ENCODE results near the gene TOR1A. TPM values are rescaled to one million over a fixed set of nuclear protein-coding genes. Genes with fewer than 3 reads are reported as not detected.

Gene TOR1A
- total RNA-seq, 1 donor from 2014 or later: 29.5 TPM

- Mint-ChIP-seq H3K36me3 (ENCODE audit: low read depth) (peaks cover 49% of the 10 kb centered on the region), H3K27ac (peak overlapping the region; percentile 41), H3K4me3 (no peak overlapping the region)
These were observed 41.2 kb upstream of the TOR1A start for GRCh38 chr9:129864991-129865647.

GRCh38 chr9:129863059-129863690, 39.2 kb upstream of the TOR1A start:
- intact Hi-C loops (cut with micrococcal nuclease): no loop called here
- no peak for TF ChIP-seq CTCF (IDR thresholded peaks at IDR 0.05)
- ChIA-PET CTCF (no interaction called here), POLR2A (no interaction called here)
- DNase-seq (no peak), ATAC-seq (ENCODE audit: low read depth) (no peak)
- H3K27ac Mint-ChIP-seq: no peak overlapping the region
- no peaks in the 10 kb centered on the region for H3K27me3 Mint-ChIP-seq
- H3K36me3 Mint-ChIP-seq (ENCODE audit: low read depth): peaks cover 50% of the 10 kb centered on the region
- H3K9me3 Mint-ChIP-seq: no peaks in the 10 kb centered on the region
- no peak overlapping the region for H3K4me3 Mint-ChIP-seq
- peaks cover 12% of the 10 kb centered on the region for H3K4me1 Mint-ChIP-seq

More at GRCh38 chr9:129864991-129865647, 41.2 kb upstream of the TOR1A start:
- TF ChIP-seq CTCF (IDR thresholded peaks at IDR 0.05): no peak
- H3K9me3 Mint-ChIP-seq: no peaks in the 10 kb centered on the region
- no peaks in the 10 kb centered on the region for H3K27me3 Mint-ChIP-seq
- H3K4me1 Mint-ChIP-seq: peaks cover 22% of the 10 kb centered on the region
- POLR2A ChIA-PET: interaction anchor here (0.6 to 0.7 kb wide), 2 partner anchors 169 to 181 kb away, joined by 3 to 5 read pairs; no protein-coding TSS in a partner anchor
- CTCF ChIA-PET: no interaction called here
- DNase-seq (no peak), ATAC-seq (ENCODE audit: low read depth) (no peak)
- intact Hi-C loops (cut with micrococcal nuclease): no loop called here

- CTCF ChIA-PET: no interaction called here
- ATAC-seq (ENCODE audit: low read depth) (no peak), DNase-seq (no peak)
- Mint-ChIP-seq H3K4me1 (peaks cover 8% of the 10 kb centered on the region), H3K9me3 (no peaks in the 10 kb centered on the region), H3K27ac (peak overlapping the region; percentile 18), H3K27me3 (no peaks in the 10 kb centered on the region), H3K4me3 (no peak overlapping the region), H3K36me3 (ENCODE audit: low read depth) (peaks cover 56% of the 10 kb centered on the region)
- POLR2A ChIA-PET: interaction anchor here (0.5 kb wide), 1 partner anchor 59 kb away, joined by 5 read pairs; no protein-coding TSS in a partner anchor
- TF ChIP-seq CTCF (IDR thresholded peaks at IDR 0.05): no peak
- intact Hi-C loops (cut with micrococcal nuclease): no loop called here
These were observed 37.5 kb upstream of the TOR1A start for GRCh38 chr9:129861447-129861827.

GRCh38 chr9:129860653-129861446, 36.9 kb upstream of the TOR1A start:
- Mint-ChIP-seq H3K36me3 (ENCODE audit: low read depth) (peaks cover 59% of the 10 kb centered on the region), H3K9me3 (no peaks in the 10 kb centered on the region), H3K27ac (no peak overlapping the region), H3K27me3 (no peaks in the 10 kb centered on the region), H3K4me1 (peaks cover 6% of the 10 kb centered on the region), H3K4me3 (no peak overlapping the region)
- ChIA-PET CTCF (interaction anchor here (0.9 kb wide), 1 partner anchor 24 kb away, joined by 6 read pairs; no protein-coding TSS in a partner anchor), POLR2A (interaction anchor here (0.5 kb wide), 1 partner anchor 58 kb away, joined by 5 read pairs; no protein-coding TSS in a partner anchor)
- intact Hi-C loops (cut with micrococcal nuclease): no loop called here
- DNase-seq: no peak
- no peak for ATAC-seq (ENCODE audit: low read depth)
- TF ChIP-seq CTCF (IDR thresholded peaks at IDR 0.05): no peak
